Stomach (tissue), 9 donors: ENCODE measurements around the gene STAT4. TPM values are rescaled to one million over a fixed set of nuclear protein-coding genes. Genes with fewer than 3 reads are reported as not detected.

Experiments used
- DNase-seq, 2 donors: peaks; one replicate each; pipeline versions ENCODE4 v3.0.0 to v3.0.0-alpha.2; 2013 to 2019
- H3K27ac ChIP-seq, 5 donors: fragments of 200-600 bp in 4 of 5; sonication (generic) in 4 of 5; one replicate each; pipeline ENCODE4 v1.5.1; 2013 to 2019; ENCODE audit warnings: mild to moderate bottlenecking in 1 of 5, moderate library complexity in 1 of 5
- H3K27me3 ChIP-seq, 3 donors: fragments of 200-600 bp; sonication (generic); one replicate each; pipeline ENCODE4 v1.5.1; 2017 to 2019; ENCODE audit warnings: mixed run types in 1 of 3
- H3K36me3 ChIP-seq, 4 donors: fragments of 200-600 bp; sonication (generic); 1 replicate in 3 of 4; 2 replicates in 1 of 4; pipeline ENCODE4 v1.5.1; 2016 to 2019
- H3K4me1 ChIP-seq, 4 donors: fragments of 200-600 bp; sonication (generic); one replicate each; pipeline ENCODE4 v1.5.1; 2016 to 2019
- H3K4me3 ChIP-seq, 4 donors: fragments of 200-600 bp; sonication (generic) in 3 of 4; one replicate each; pipeline ENCODE4 v1.5.1; 2016 to 2019; ENCODE audit warnings: mild to moderate bottlenecking in 1 of 4
- H3K9me3 ChIP-seq, 4 donors: fragments of 200-600 bp; sonication (generic); one replicate each; pipeline ENCODE4 v1.5.1; 2016 to 2019
- CTCF ChIP-seq, 7 experiments: fragments of 450-650 bp in 4 of 7; fragments of 200-600 bp in 3 of 7; sonication (generic) in 3 of 7; IDR thresholded peaks; one replicate each; pipeline ENCODE4 v1.5.1; 2016 to 2019; ENCODE audit warnings: antibody characterized with exemption in 7 of 7, control low read depth in 2 of 7, mild to moderate bottlenecking in 1 of 7
- EP300 ChIP-seq: sonication (generic); formaldehyde crosslinking; IDR thresholded peaks from one replicate; pipeline ENCODE4 v1.6.1; 2017; ENCODE audit warnings: antibody characterized with exemption
- POLR2A ChIP-seq, 4 donors: fragments of 450-650 bp; IDR thresholded peaks; one replicate each; pipeline ENCODE4 v1.6.1; 2016; ENCODE audit warnings: antibody characterized with exemption in 4 of 4, control low read depth in 2 of 4, mild to moderate bottlenecking in 1 of 4, moderate library complexity in 1 of 4
- POLR2AphosphoS5 ChIP-seq, 3 donors: sonication (generic); formaldehyde crosslinking; IDR thresholded peaks; one replicate each; pipeline ENCODE4 v1.6.1; 2016; ENCODE audit warnings: antibody characterized with exemption in 3 of 3
- WGBS, 5 donors: extraction: QIAGEN DNeasy Blood & Tissue Kit in 3 of 5; methylation state at CpG; one replicate each; pipeline versions ENCODE4 v1.1.5 to v1.1.7; 2013 to 2018; 5-methylcytosine and 5-hydroxymethylcytosine counted together
- intact Hi-C: fragments of 100-400 bp; cut with DNase I; formaldehyde crosslinking; loops from one replicate; pipeline ENCODE4 v1.15.1; 2023; ENCODE audit warnings: low total_unique reads
- polyA plus RNA-seq, 3 donors: library from polyadenylated mRNA; stranded (reverse); fragments of 200-250 nt; gene quantifications; one replicate each; pipeline ENCODE4 v1.2.3, GENCODE V29; 2013
- total RNA-seq, 5 donors: library from RNA; depleted of rRNA; stranded (reverse); fragments of >200 nt; gene quantifications; one replicate each; pipeline versions ENCODE4 v1.1.0 to v1.2.3, GENCODE V29; 2014 to 2016
- donor health status: healthy with polysubstance abuse.
- donor health status: Bipolar disorder and iron deficiency.
- donor health status: healthy.

STAT4 gene
- total and polyA plus RNA-seq, 8 donors = 0.75 to 21.4 (median 3.8) TPM

GRCh38 chr2:191176801-191177438 is 26.1 kb upstream of the STAT4 start:
- Histone ChIP-seq H3K27me3 (no peaks in the 10 kb centered on the region), H3K4me3 (no peak overlapping the region), H3K27ac (no peak overlapping the region), H3K9me3 (no peaks in the 10 kb centered on the region), H3K4me1 (peaks cover 0 to 5% (median 2%) of the 10 kb centered on the region in 4 donors), H3K36me3 (no peaks in the 10 kb centered on the region)
- intact Hi-C loops = no loop called here
- DNase-seq = no peak
- no peak for TF ChIP-seq CTCF (IDR thresholded peaks at IDR 0.05)
- TF ChIP-seq POLR2A (IDR thresholded peaks at IDR 0.05) = no peak
- no peak for TF ChIP-seq EP300
- TF ChIP-seq POLR2AphosphoS5 (IDR thresholded peaks at IDR 0.05) = no peak
- WGBS, 5 donors = 15 to 37% (median 30%) methylated on average over 2 of the region's 2 CpGs

GRCh38 chr2:191176305-191176704 is 25.5 kb upstream of the STAT4 start:
- Histone ChIP-seq H3K9me3 (no peaks in the 10 kb centered on the region), H3K4me3 (no peak overlapping the region), H3K4me1 (peaks cover 0 to 9% (median 7%) of the 10 kb centered on the region in 4 donors), H3K27me3 (no peaks in the 10 kb centered on the region), H3K36me3 (no peaks in the 10 kb centered on the region), H3K27ac (no peak overlapping the region)
- intact Hi-C loops = no loop called here
- 66 to 76% (median 73%) methylated on average over 1 of the region's 1 CpG for WGBS, 5 donors
- TF ChIP-seq CTCF (IDR thresholded peaks at IDR 0.05) (no peak), POLR2AphosphoS5 (IDR thresholded peaks at IDR 0.05) (no peak), EP300 (no peak), POLR2A (IDR thresholded peaks at IDR 0.05) (no peak)
- no peak for DNase-seq

DNA sequence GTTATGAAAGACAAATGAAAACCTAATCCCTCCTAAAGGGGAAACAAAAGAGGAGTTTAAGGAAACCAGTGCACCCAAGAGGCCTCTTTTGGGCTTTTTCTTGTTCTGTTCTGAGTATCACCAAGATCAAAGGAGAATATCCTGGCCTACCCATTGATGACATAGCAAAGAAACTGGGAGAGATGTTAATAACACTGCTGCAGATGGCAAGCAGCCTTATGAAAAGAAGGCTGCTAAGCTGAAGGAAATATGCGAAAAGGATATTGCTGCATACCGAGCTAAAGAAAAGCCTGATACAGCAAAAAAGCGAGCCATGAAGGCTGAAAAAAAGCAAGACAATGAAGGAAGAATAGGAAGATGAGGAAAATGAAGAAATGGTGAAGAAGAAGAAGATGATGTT is 23.6 kb upstream of the STAT4 start:
- Histone ChIP-seq H3K4me1 (peaks cover 0 to 10% (median 8%) of the 10 kb centered on the region in 4 donors), H3K36me3 (no peaks in the 10 kb centered on the region), H3K4me3 (no peak overlapping the region), H3K9me3 (no peaks in the 10 kb centered on the region), H3K27me3 (no peaks in the 10 kb centered on the region), H3K27ac (no peak overlapping the region)
- intact Hi-C loops = no loop called here
- 70 to 93% (median 86%) methylated on average over 3 of the region's 3 CpGs for WGBS, 5 donors
- no peak for DNase-seq
- TF ChIP-seq POLR2AphosphoS5 (IDR thresholded peaks at IDR 0.05) (no peak), EP300 (no peak), CTCF (IDR thresholded peaks at IDR 0.05) (no peak), POLR2A (IDR thresholded peaks at IDR 0.05) (no peak)

GRCh38 chr2:191173206-191173605 is 22.4 kb upstream of the STAT4 start:
- H3K4me3 ChIP-seq = no peak overlapping the region
- H3K27me3 ChIP-seq = no peaks in the 10 kb centered on the region
- no peak overlapping the region for H3K27ac ChIP-seq
- H3K9me3 ChIP-seq = no peaks in the 10 kb centered on the region
- H3K36me3 ChIP-seq = no peaks in the 10 kb centered on the region
- no peak for TF ChIP-seq POLR2A (IDR thresholded peaks at IDR 0.05)
- no peak for TF ChIP-seq POLR2AphosphoS5 (IDR thresholded peaks at IDR 0.05)
- no peak for TF ChIP-seq CTCF (IDR thresholded peaks at IDR 0.05)
- no peak for TF ChIP-seq EP300
- H3K4me1 ChIP-seq = peaks cover 0 to 10% (median 8%) of the 10 kb centered on the region in 4 donors
- DNase-seq = no peak
- intact Hi-C loops = no loop called here
- WGBS, 5 donors = 92 to 96% (median 94%) methylated on average over 3 of the region's 3 CpGs
